ENCODE measurements around the gene PRKCZ.

- TF ChIP-seq, protein P1, sequence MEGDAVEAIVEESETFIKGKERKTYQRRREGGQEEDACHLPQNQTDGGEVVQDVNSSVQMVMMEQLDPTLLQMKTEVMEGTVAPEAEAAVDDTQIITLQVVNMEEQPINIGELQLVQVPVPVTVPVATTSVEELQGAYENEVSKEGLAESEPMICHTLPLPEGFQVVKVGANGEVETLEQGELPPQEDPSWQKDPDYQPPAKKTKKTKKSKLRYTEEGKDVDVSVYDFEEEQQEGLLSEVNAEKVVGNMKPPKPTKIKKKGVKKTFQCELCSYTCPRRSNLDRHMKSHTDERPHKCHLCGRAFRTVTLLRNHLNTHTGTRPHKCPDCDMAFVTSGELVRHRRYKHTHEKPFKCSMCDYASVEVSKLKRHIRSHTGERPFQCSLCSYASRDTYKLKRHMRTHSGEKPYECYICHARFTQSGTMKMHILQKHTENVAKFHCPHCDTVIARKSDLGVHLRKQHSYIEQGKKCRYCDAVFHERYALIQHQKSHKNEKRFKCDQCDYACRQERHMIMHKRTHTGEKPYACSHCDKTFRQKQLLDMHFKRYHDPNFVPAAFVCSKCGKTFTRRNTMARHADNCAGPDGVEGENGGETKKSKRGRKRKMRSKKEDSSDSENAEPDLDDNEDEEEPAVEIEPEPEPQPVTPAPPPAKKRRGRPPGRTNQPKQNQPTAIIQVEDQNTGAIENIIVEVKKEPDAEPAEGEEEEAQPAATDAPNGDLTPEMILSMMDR (IDR thresholded peaks at IDR 0.05), result no peak
- no peak for TF ChIP-seq ZFX (IDR thresholded peaks at IDR 0.05; ENCODE audit: borderline replicate concordance)
These were observed 31.9 kb downstream of the PRKCZ start for GRCh38 chr1:2082064-2082463.
